Neural cell (in vitro differentiated cells): Measurements from ENCODE around the gene ENO2. TPM values are rescaled to one million over a fixed set of nuclear protein-coding genes. Genes with fewer than 3 reads are reported as not detected.
A peak's percentile ranks its signal among the peaks of the same experiment; 100 is the strongest.
"Not testable (repeated sequence)": the region's sequence is repeated elsewhere in the genome, so short reads cannot be mapped to it uniquely, and the experiment has no call there.

Experiments
- H2AFZ ChIP-seq: fragments of 200-600, 300-800 bp; sonication (generic), shearing (Covaris generic); 2 replicates; pipeline ENCODE4 v1.6.0; 2014; ENCODE audit warnings: low read depth, mild to moderate bottlenecking, antibody characterized with exemption, low read length, moderate library complexity
- H3F3A ChIP-seq: fragments of 200-600 bp; shearing (Covaris generic); 2 replicates; pipeline ENCODE4 v1.6.1; 2016; ENCODE audit warnings: mild to moderate bottlenecking, moderate library complexity, mixed read lengths, antibody characterized with exemption, low read length; ENCODE audit not compliant: insufficient read depth, poor library complexity, severe bottlenecking
- H3K27ac ChIP-seq: fragments of 200-600, 300-800 bp; sonication (generic), shearing (Covaris generic); 2 replicates; pipeline ENCODE4 v1.5.1; 2014; ENCODE audit warnings: mild to moderate bottlenecking, low read length, moderate library complexity
- H3K27me3 ChIP-seq: fragments of 300-800, 200-600 bp; sonication (generic), shearing (Covaris generic); 2 replicates; pipeline ENCODE4 v1.6.0; 2014; ENCODE audit warnings: mild to moderate bottlenecking, low read depth, low read length, moderate library complexity; ENCODE audit not compliant: insufficient read depth
- H3K36me3 ChIP-seq: fragments of 300-800, 200-600 bp; sonication (generic), shearing (Covaris generic); 2 replicates; pipeline ENCODE4 v1.5.1; 2014; ENCODE audit warnings: mild to moderate bottlenecking, antibody characterized with exemption, low read length, moderate library complexity; ENCODE audit not compliant: insufficient read depth
- H3K4me2 ChIP-seq: fragments of 300-800, 200-600 bp; sonication (generic), shearing (Covaris generic); 2 replicates; pipeline ENCODE4 v1.6.0; 2014; ENCODE audit warnings: mild to moderate bottlenecking, low read length
- H3K4me3 ChIP-seq: fragments of 300-800, 200-600 bp; sonication (generic), shearing (Covaris generic); 2 replicates; pipeline ENCODE4 v1.5.1; 2014; ENCODE audit warnings: mild to moderate bottlenecking, low read length, moderate library complexity
- H3K79me2 ChIP-seq: fragments of 200-600 bp; shearing (Covaris generic); replicated peaks from 2 replicates; pipeline ENCODE4 v1.6.0; 2014; ENCODE audit warnings: mild to moderate bottlenecking, low read length, moderate library complexity; ENCODE audit not compliant: insufficient read depth
- H3K9ac ChIP-seq: fragments of 300-800, 200-600 bp; sonication (generic), shearing (Covaris generic); 2 replicates; pipeline ENCODE4 v1.6.1; 2016; ENCODE audit warnings: mild to moderate bottlenecking, low read length, mixed read lengths
- H3K9me2 ChIP-seq: fragments of 200-600 bp; shearing (Covaris generic); 2 replicates; pipeline ENCODE4 v1.6.1; 2016; ENCODE audit warnings: mild to moderate bottlenecking, low read length, mixed read lengths; ENCODE audit not compliant: insufficient read depth
- H3K9me3 ChIP-seq: fragments of 200-600, 300-800 bp; sonication (generic), shearing (Covaris generic); 2 replicates; pipeline ENCODE4 v1.6.1; 2016; ENCODE audit warnings: mild to moderate bottlenecking, mixed run types, low read length, moderate library complexity, mixed read lengths
- H4K20me1 ChIP-seq: fragments of 200-600 bp; shearing (Covaris generic); 2 replicates; pipeline ENCODE4 v1.6.1; 2016; ENCODE audit warnings: mild to moderate bottlenecking, mixed run types; ENCODE audit not compliant: insufficient read depth
- EP300 ChIP-seq: fragments of 450-650 bp; conservative IDR thresholded peaks from 2 replicates; pipeline ENCODE4 v1.6.1; 2014; ENCODE audit warnings: antibody characterized with exemption, mild to moderate bottlenecking, moderate library complexity; ENCODE audit not compliant: poor library complexity, severe bottlenecking
- EZH2 ChIP-seq: fragments of 200-600, 300-800 bp; shearing (Covaris generic), sonication (generic); IDR thresholded peaks from 2 replicates; pipeline ENCODE4 v1.6.1; 2014; ENCODE audit warnings: antibody characterized with exemption, low read length, borderline replicate concordance, mild to moderate bottlenecking; ENCODE audit not compliant: insufficient read depth, poor library complexity, severe bottlenecking
- MXI1 ChIP-seq: fragments of 450-650 bp; conservative IDR thresholded peaks from 2 replicates; pipeline ENCODE4 v1.6.1; 2014; ENCODE audit warnings: antibody characterized with exemption, mild to moderate bottlenecking; ENCODE audit not compliant: poor library complexity, severe bottlenecking
- POLR2AphosphoS5 ChIP-seq: IDR thresholded peaks from 2 replicates; pipeline ENCODE4 v1.6.1; 2012
- RAD21 ChIP-seq: fragments of 450-650 bp; conservative IDR thresholded peaks from 2 replicates; pipeline ENCODE4 v1.6.1; 2014; ENCODE audit warnings: antibody characterized with exemption, mild to moderate bottlenecking, moderate library complexity
- SMC3 ChIP-seq: fragments of 450-650 bp; conservative IDR thresholded peaks from 2 replicates; pipeline ENCODE4 v1.6.1; 2014; ENCODE audit warnings: antibody characterized with exemption, mild to moderate bottlenecking, moderate library complexity; ENCODE audit not compliant: poor library complexity
- TAF1 ChIP-seq: IDR thresholded peaks from 2 replicates; pipeline ENCODE4 v1.6.1; 2012; ENCODE audit warnings: low read depth
- polyA plus RNA-seq: library from polyadenylated mRNA; depleted of rRNA; stranded (reverse); fragments of >200 nt; gene quantifications from 2 replicates; pipeline ENCODE4 v1.2.3, GENCODE V29; 2014
- TF ChIP-seq, protein P1 (sequence below): IDR thresholded peaks from 2 replicates; pipeline ENCODE4 v1.6.1; 2012; ENCODE audit warnings: borderline replicate concordance
- TF ChIP-seq, protein P2 (sequence below): fragments of 450-650 bp; IDR thresholded peaks from 2 replicates; pipeline ENCODE4 v1.5.1; 2014; ENCODE audit warnings: antibody characterized with exemption, mild to moderate bottlenecking, moderate library complexity; ENCODE audit not compliant: poor library complexity, severe bottlenecking

The ENO2 gene
- polyA plus RNA-seq, 1 donor from 2014 or later: 193 TPM

DNA sequence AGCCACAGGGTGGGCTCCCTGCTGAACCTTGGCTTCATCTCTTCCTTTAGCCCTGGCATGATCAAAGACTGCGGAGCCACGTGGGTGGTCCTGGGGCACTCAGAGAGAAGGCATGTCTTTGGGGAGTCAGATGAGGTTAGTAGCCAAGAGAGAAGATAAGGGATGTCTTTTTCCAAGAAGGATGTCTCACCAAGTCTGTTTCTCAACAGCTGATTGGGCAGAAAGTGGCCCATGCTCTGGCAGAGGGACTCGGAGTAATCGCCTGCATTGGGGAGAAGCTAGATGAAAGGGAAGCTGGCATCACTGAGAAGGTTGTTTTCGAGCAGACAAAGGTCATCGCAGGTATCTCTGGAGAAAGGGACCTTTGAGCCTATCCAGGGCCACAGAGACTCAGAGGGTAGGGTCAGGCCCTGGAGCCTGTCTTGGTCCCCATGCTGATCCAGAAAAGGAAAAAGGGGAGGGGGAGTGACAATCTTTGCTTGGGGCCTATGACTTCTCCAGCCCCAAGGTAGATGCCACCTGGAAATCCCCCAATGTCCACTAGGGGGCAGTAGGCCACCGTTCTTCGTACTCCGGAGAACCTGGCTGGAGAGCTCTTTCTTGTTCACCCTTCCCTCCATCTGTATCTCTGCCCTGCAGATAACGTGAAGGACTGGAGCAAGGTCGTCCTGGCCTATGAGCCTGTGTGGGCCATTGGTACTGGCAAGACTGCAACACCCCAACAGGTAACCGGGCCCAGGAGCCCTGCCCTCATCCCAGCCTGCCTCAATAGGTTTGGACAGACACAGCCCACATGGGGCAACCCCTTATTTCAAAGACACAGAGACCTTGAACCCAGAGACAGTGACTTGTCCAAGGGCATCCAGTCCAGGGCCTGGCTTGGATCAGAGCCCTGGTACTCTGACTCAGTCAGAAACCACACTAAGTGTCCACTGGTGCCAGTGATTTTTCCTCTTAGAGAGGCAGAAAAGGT lies 45.0 kb upstream of the ENO2 start:
- Histone ChIP-seq H3K4me3 (peak overlapping the region; percentile 83), H3K27ac (peak overlapping the region; percentile 42), H3K27me3 (no peaks in the 10 kb centered on the region), H4K20me1 (no peaks in the 10 kb centered on the region), H3K79me2 (no peaks in the 10 kb centered on the region), H3K4me2 (peak overlapping the region; percentile 89), H3F3A (peaks cover 3% of the 10 kb centered on the region), H2AFZ (no peak overlapping the region), H3K36me3 (no peaks in the 10 kb centered on the region), H3K9me3 (no peaks in the 10 kb centered on the region), H3K9ac (peak overlapping the region; percentile 32), H3K9me2 (no peaks in the 10 kb centered on the region)
- TF ChIP-seq POLR2AphosphoS5 (no peak), TAF1 (no peak), EP300 (no peak), RAD21 (peak; percentile 90), EZH2 (no peak), SMC3 (peak; percentile 78), MXI1 (no peak)
- TF ChIP-seq, protein P1, sequence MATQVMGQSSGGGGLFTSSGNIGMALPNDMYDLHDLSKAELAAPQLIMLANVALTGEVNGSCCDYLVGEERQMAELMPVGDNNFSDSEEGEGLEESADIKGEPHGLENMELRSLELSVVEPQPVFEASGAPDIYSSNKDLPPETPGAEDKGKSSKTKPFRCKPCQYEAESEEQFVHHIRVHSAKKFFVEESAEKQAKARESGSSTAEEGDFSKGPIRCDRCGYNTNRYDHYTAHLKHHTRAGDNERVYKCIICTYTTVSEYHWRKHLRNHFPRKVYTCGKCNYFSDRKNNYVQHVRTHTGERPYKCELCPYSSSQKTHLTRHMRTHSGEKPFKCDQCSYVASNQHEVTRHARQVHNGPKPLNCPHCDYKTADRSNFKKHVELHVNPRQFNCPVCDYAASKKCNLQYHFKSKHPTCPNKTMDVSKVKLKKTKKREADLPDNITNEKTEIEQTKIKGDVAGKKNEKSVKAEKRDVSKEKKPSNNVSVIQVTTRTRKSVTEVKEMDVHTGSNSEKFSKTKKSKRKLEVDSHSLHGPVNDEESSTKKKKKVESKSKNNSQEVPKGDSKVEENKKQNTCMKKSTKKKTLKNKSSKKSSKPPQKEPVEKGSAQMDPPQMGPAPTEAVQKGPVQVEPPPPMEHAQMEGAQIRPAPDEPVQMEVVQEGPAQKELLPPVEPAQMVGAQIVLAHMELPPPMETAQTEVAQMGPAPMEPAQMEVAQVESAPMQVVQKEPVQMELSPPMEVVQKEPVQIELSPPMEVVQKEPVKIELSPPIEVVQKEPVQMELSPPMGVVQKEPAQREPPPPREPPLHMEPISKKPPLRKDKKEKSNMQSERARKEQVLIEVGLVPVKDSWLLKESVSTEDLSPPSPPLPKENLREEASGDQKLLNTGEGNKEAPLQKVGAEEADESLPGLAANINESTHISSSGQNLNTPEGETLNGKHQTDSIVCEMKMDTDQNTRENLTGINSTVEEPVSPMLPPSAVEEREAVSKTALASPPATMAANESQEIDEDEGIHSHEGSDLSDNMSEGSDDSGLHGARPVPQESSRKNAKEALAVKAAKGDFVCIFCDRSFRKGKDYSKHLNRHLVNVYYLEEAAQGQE: no peak
- TF ChIP-seq, protein P2, sequence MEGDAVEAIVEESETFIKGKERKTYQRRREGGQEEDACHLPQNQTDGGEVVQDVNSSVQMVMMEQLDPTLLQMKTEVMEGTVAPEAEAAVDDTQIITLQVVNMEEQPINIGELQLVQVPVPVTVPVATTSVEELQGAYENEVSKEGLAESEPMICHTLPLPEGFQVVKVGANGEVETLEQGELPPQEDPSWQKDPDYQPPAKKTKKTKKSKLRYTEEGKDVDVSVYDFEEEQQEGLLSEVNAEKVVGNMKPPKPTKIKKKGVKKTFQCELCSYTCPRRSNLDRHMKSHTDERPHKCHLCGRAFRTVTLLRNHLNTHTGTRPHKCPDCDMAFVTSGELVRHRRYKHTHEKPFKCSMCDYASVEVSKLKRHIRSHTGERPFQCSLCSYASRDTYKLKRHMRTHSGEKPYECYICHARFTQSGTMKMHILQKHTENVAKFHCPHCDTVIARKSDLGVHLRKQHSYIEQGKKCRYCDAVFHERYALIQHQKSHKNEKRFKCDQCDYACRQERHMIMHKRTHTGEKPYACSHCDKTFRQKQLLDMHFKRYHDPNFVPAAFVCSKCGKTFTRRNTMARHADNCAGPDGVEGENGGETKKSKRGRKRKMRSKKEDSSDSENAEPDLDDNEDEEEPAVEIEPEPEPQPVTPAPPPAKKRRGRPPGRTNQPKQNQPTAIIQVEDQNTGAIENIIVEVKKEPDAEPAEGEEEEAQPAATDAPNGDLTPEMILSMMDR: peak; percentile 94

DNA sequence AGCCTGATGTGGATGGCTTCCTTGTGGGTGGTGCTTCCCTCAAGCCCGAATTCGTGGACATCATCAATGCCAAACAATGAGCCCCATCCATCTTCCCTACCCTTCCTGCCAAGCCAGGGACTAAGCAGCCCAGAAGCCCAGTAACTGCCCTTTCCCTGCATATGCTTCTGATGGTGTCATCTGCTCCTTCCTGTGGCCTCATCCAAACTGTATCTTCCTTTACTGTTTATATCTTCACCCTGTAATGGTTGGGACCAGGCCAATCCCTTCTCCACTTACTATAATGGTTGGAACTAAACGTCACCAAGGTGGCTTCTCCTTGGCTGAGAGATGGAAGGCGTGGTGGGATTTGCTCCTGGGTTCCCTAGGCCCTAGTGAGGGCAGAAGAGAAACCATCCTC lies 44.1 kb upstream of the ENO2 start:
- not testable (repeated sequence) for H3K36me3 ChIP-seq, H2AFZ ChIP-seq, H3K4me3 ChIP-seq, H3K9me3 ChIP-seq, H3K27me3 ChIP-seq, H3K9me2 ChIP-seq, H3K27ac ChIP-seq, H3K4me2 ChIP-seq, H3K9ac ChIP-seq, H3F3A ChIP-seq, H4K20me1 ChIP-seq, H3K79me2 ChIP-seq
